Activated CD8-positive, alpha-beta memory T cell treated with anti-CD3 and anti-CD28 coated beads, Interleukin-2, amount 50 U/mL, for 4 hours (primary cell): ENCODE data around the gene GLTPD2.
A peak's percentile ranks its signal among the peaks of the same experiment; 100 is the strongest.

ENCODE experiments used
- DNase-seq: peaks from one replicate; pipeline ENCODE4 v3.0.0-alpha.2; 2020

Gene GLTPD2

GRCh38 chr17:4788807-4789700 lies at the start of gene GLTPD2:
TSS of gene GLTPD2 (plus strand) at chr17:4788964. CDS start at chr17:4789012, 48 bp downstream.
- no peak for DNase-seq

GRCh38 chr17:4739122-4740024 lies 49.4 kb upstream of the GLTPD2 start, which contains the start of the genes CXCL16 and ZMYND15:
TSS of gene CXCL16 (minus strand) at chr17:4739928. CDS start at chr17:4739339, 589 bp downstream.
TSS of gene ZMYND15 (plus strand) at chr17:4739833. CDS start at chr17:4740549, 716 bp downstream.
- DNase-seq: peak; percentile 67

GRCh38 chr17:4740025-4740351 lies 48.8 kb upstream of the GLTPD2 start:
- DNase-seq: no peak

GRCh38 chr17:4740584-4740983 lies 48.2 kb upstream of the GLTPD2 start:
- no peak for DNase-seq

- DNase-seq: no peak
Observed at GRCh38 chr17:4741544-4741943, 47.2 kb upstream of the GLTPD2 start.

GRCh38 chr17:4742133-4742532 lies 46.6 kb upstream of the GLTPD2 start:
- DNase-seq: no peak

GRCh38 chr17:4742629-4743028 lies 46.1 kb upstream of the GLTPD2 start:
- DNase-seq: no peak

- no peak for DNase-seq
Observed at GRCh38 chr17:4743216-4743615, 45.5 kb upstream of the GLTPD2 start.

- no peak for DNase-seq
Observed at GRCh38 chr17:4743898-4744297, 44.9 kb upstream of the GLTPD2 start.

- no peak for DNase-seq
Observed at GRCh38 chr17:4744999-4745969, 43.5 kb upstream of the GLTPD2 start.

GRCh38 chr17:4747847-4748246 lies 40.9 kb upstream of the GLTPD2 start:
- DNase-seq: no peak

GRCh38 chr17:4748686-4749085 lies 40.1 kb upstream of the GLTPD2 start:
- no peak for DNase-seq

GRCh38 chr17:4750606-4751005 lies 38.2 kb upstream of the GLTPD2 start:
- DNase-seq: no peak

GRCh38 chr17:4751932-4752331 lies 36.8 kb upstream of the GLTPD2 start:
- DNase-seq: no peak

GRCh38 chr17:4753392-4753791 lies 35.4 kb upstream of the GLTPD2 start:
- no peak for DNase-seq

GRCh38 chr17:4759776-4760236 lies 29.0 kb upstream of the GLTPD2 start:
- no peak for DNase-seq

GRCh38 chr17:4764595-4764994 lies 24.2 kb upstream of the GLTPD2 start:
- DNase-seq: no peak

GRCh38 chr17:4766201-4766600 lies 22.6 kb upstream of the GLTPD2 start:
- no peak for DNase-seq

- DNase-seq: no peak
Observed at GRCh38 chr17:4766723-4767122, 22.0 kb upstream of the GLTPD2 start.

- no peak for DNase-seq
Observed at GRCh38 chr17:4768298-4768697, 20.5 kb upstream of the GLTPD2 start.

- no peak for DNase-seq
Observed at GRCh38 chr17:4769628-4770027, 19.1 kb upstream of the GLTPD2 start.

GRCh38 chr17:4771519-4772234 lies 17.1 kb upstream of the GLTPD2 start, which contains the start of gene TM4SF5:
TSS of gene TM4SF5 (plus strand) at chr17:4771886. CDS start at chr17:4771923, 37 bp downstream.
- no peak for DNase-seq
